A673 (cell line): ENCODE measurements around the gene ZNF385C. TPM values are rescaled to one million over a fixed set of nuclear protein-coding genes. Genes with fewer than 3 reads are reported as not detected.

Experiments used
- BruUV-seq: library from RNA; stranded (reverse); fragments of 400-500 nt; replicated peaks from 2 replicates; lab custom pipeline; 2021; lab: Mats Ljungman, UMichigan
- CTCF ChIA-PET: fragments of 300-600 bp; sonication (Branson Sonifier 250); formaldehyde crosslinking; loops from one replicate; lab custom pipeline; 2022; ENCODE audit warnings: antibody characterized with exemption; lab: Charles Lee
- POLR2A ChIA-PET: fragments of 300-600 bp; sonication (Branson Sonifier 250); formaldehyde crosslinking; loops from one replicate; lab custom pipeline; 2022; ENCODE audit warnings: antibody characterized with exemption; ENCODE audit not compliant: low non-redundant PET; lab: Charles Lee
- DNase-seq: peaks from one replicate; pipeline ENCODE4 v3.0.0-alpha.2; 2015; ENCODE audit warnings: low spot score
- H3K27ac ChIP-seq: fragments of 200-600 bp; sonication (generic); 2 replicates; pipeline ENCODE4 v1.5.1; 2016; ENCODE audit warnings: mixed run types, low read depth, mild to moderate bottlenecking, mixed read lengths, antibody characterized with exemption, low read length; ENCODE audit not compliant: poor library complexity, severe bottlenecking
- H3K27me3 ChIP-seq: fragments of 200-600 bp; sonication (generic); replicated peaks from 2 replicates; pipeline ENCODE4 v1.6.1; 2017; ENCODE audit warnings: mixed run types, low read depth, mild to moderate bottlenecking, mixed read lengths, antibody characterized with exemption, low read length; ENCODE audit not compliant: insufficient read depth, poor library complexity
- H3K36me3 ChIP-seq: fragments of 200-600 bp; sonication (generic); 2 replicates; pipeline ENCODE4 v1.6.1; 2016; ENCODE audit warnings: mixed run types, mild to moderate bottlenecking, mixed read lengths, antibody characterized with exemption, low read length; ENCODE audit not compliant: insufficient read depth, poor library complexity, severe bottlenecking
- H3K4me1 ChIP-seq: fragments of 200-600 bp; sonication (generic); 2 replicates; pipeline ENCODE4 v1.6.1; 2017; ENCODE audit warnings: mixed run types, mild to moderate bottlenecking, mixed read lengths, antibody characterized with exemption, low read length; ENCODE audit not compliant: insufficient read depth, poor library complexity, severe bottlenecking
- H3K4me3 ChIP-seq: fragments of 200-600 bp; sonication (generic); 2 replicates; pipeline ENCODE4 v1.5.1; 2016; ENCODE audit warnings: low read depth, mixed run types, mild to moderate bottlenecking, mixed read lengths, low read length; ENCODE audit not compliant: poor library complexity, severe bottlenecking
- H3K9me3 ChIP-seq: fragments of 200-600 bp; sonication (generic); 2 replicates; pipeline ENCODE4 v1.6.1; 2016; ENCODE audit warnings: mixed run types, low read depth, mild to moderate bottlenecking, mixed read lengths, antibody characterized with exemption, low read length; ENCODE audit not compliant: poor library complexity, severe bottlenecking
- CTCF ChIP-seq: fragments of 300-800, 200-600 bp; sonication (generic); conservative IDR thresholded peaks from 2 replicates; pipeline ENCODE4 v1.5.1; 2017; ENCODE audit warnings: low read depth, mild to moderate bottlenecking, antibody characterized with exemption, low read length, moderate library complexity, mixed read lengths
- EZH2 ChIP-seq: fragments of 200-600 bp; sonication (generic); IDR thresholded peaks from 2 replicates; pipeline ENCODE4 v1.6.1; 2017; ENCODE audit warnings: borderline replicate concordance, low read depth, mild to moderate bottlenecking, mixed read lengths, antibody characterized with exemption, low read length; ENCODE audit not compliant: poor library complexity, severe bottlenecking
- intact Hi-C: fragments of 100-400 bp; cut with micrococcal nuclease; formaldehyde crosslinking; loops from one replicate; pipeline ENCODE4 v1.10.0; 2022; ENCODE audit not compliant: unreplicated experiment
- total RNA-seq: library from RNA; stranded (reverse); gene quantifications from 2 replicates; pipeline ENCODE4 v1.2.3, GENCODE V29; 2021

Gene ZNF385C
- total RNA-seq, 1 experiment from 2014 or later, result 0.17 TPM

- no TSS peak for BruUV-seq
- ChIA-PET POLR2A (no interaction called here), CTCF (no interaction called here)
- no peak overlapping the region for H3K27ac ChIP-seq
- TF ChIP-seq EZH2 (no peak), CTCF (no peak)
- H3K9me3 ChIP-seq, result no peaks in the 10 kb centered on the region
- no peaks in the 10 kb centered on the region for H3K27me3 ChIP-seq
- no peak for DNase-seq
- no peak overlapping the region for H3K4me3 ChIP-seq
- H3K36me3 ChIP-seq, result peaks cover 25% of the 10 kb centered on the region
- intact Hi-C loops, result no loop called here
- no peaks in the 10 kb centered on the region for H3K4me1 ChIP-seq
These were observed 122.0 kb downstream of the ZNF385C start for GRCh38 chr17:41976142-41976768.

Other genes with a start within 250 kb of the ZNF385C start
- 10.8 and 12.0 TPM in 2 replicates for gene KLHL11, start 233.1 kb downstream of the ZNF385C start, total RNA-seq
- 175 and 191 TPM in 2 replicates for gene ACLY, start 179.5 kb downstream of the ZNF385C start, total RNA-seq
- gene ODAD4, start 167.9 kb downstream of the ZNF385C start, total RNA-seq, result 0.97 and 1.8 TPM in 2 replicates
- gene CNP, start 131.7 kb downstream of the ZNF385C start, total RNA-seq, result 55.5 and 55.6 TPM in 2 replicates
- 77.4 and 94.6 TPM in 2 replicates for gene DNAJC7, start 81.0 kb downstream of the ZNF385C start, total RNA-seq
- 25.4 and 28.7 TPM in 2 replicates for gene NKIRAS2, start 78.4 kb downstream of the ZNF385C start, total RNA-seq
- gene C17orf113, start 47.9 kb downstream of the ZNF385C start, total RNA-seq, result 0.41 and 0.72 TPM in 2 replicates
- gene DHX58, start 14.2 kb upstream of the ZNF385C start, total RNA-seq, result 2.1 and 3.3 TPM in 2 replicates
- gene KAT2A, start 22.9 kb upstream of the ZNF385C start, total RNA-seq, result 28.6 and 30.3 TPM in 2 replicates
- not detected in 2 replicates for gene HSPB9, start 24.3 kb upstream of the ZNF385C start, total RNA-seq
- gene RAB5C, start 56.5 kb upstream of the ZNF385C start, total RNA-seq, result 65.1 and 67.5 TPM in 2 replicates
- 0.28 TPM in 1 of 2 replicates, not detected in the other for gene KCNH4, start 82.7 kb upstream of the ZNF385C start, total RNA-seq
- gene HCRT, start 87.0 kb upstream of the ZNF385C start, total RNA-seq, result not detected in 2 replicates
- 3.7 and 3.9 TPM in 2 replicates for gene GHDC, start 96.0 kb upstream of the ZNF385C start, total RNA-seq
- 11.2 and 14.9 TPM in 2 replicates for gene STAT5B, start 177.9 kb upstream of the ZNF385C start, total RNA-seq
- gene STAT5A, start 190.0 kb upstream of the ZNF385C start, total RNA-seq, result 0.19 TPM in 1 of 2 replicates, not detected in the other